GM12878 (cell line): ENCODE data around the gene LTN1. TPM values are rescaled to one million over a fixed set of nuclear protein-coding genes. Genes with fewer than 3 reads are reported as not detected.

Source experiments
- ATAC-seq: fragments of 200-7000 bp; cut with Tn5 transposase; 3 replicates; pipeline ENCODE4 v1.9.1; 2020; ENCODE audit warnings: mild to moderate bottlenecking, moderate library complexity
- BruUV-seq: library from RNA; stranded (reverse); fragments of 400-500 nt; replicated peaks from 2 replicates; lab custom pipeline; 2021; lab: Mats Ljungman, UMichigan
- CTCF ChIA-PET: fragments of 300-600 bp; sonication (Branson Sonifier 250); formaldehyde crosslinking; extraction: SDS; loops from one replicate; lab custom pipeline; 2021; ENCODE audit warnings: inconsistent platforms; lab: Yijun Ruan, JAX
- POLR2A ChIA-PET: fragments of 350-600 bp; formaldehyde crosslinking; extraction: SDS; loops from one replicate; lab custom pipeline; 2021; ENCODE audit warnings: inconsistent platforms; lab: Charles Lee
- RAD21 ChIA-PET: fragments of 300-600 bp; sonication (Branson Sonifier 250); formaldehyde crosslinking; loops from one replicate; lab custom pipeline; 2023; ENCODE audit warnings: antibody characterized with exemption; ENCODE audit not compliant: unreplicated experiment; lab: Charles Lee
- SMC1A ChIA-PET: fragments of 300-600 bp; sonication (Branson Sonifier 250); formaldehyde crosslinking; loops from one replicate; lab custom pipeline; 2023; ENCODE audit not compliant: unreplicated experiment, uncharacterized antibody; lab: Charles Lee
- DNase-seq: peaks from one replicate; pipeline ENCODE4 v3.0.0-alpha.2; 2011; ENCODE audit warnings: low read depth, low spot score
- FAIRE-seq: peaks from 3 replicates; lab custom pipeline; 2011; peaks lifted over from hg19 to GRCh38; lab: Jason Lieb, UNC
- H2AFZ ChIP-seq: 2 replicates; pipeline ENCODE4 v1.6.0; 2011; ENCODE audit warnings: low read depth, low read length, control low read depth; ENCODE audit not compliant: control insufficient read depth
- H3K27ac ChIP-seq: 2 replicates; pipeline ENCODE4 v1.5.1; 2011; ENCODE audit warnings: control low read depth; ENCODE audit not compliant: control insufficient read depth, insufficient read depth
- H3K27me3 ChIP-seq, 2 experiments: replicated peaks in 1 of 2; 2 replicates each; pipeline versions ENCODE4 v1.6.0 to v1.6.1; 2011; ENCODE audit warnings: low read length in 1 of 2; ENCODE audit not compliant: control insufficient read depth in 2 of 2, insufficient read depth in 2 of 2
- H3K36me3 ChIP-seq, 2 experiments: 2 replicates each; pipeline ENCODE4 v1.5.1; 2011; ENCODE audit warnings: low read length in 1 of 2; ENCODE audit not compliant: control insufficient read depth in 2 of 2, insufficient read depth in 2 of 2
- H3K4me1 ChIP-seq: 2 replicates; pipeline ENCODE4 v1.6.1; 2011; ENCODE audit warnings: mild to moderate bottlenecking, low read length, moderate library complexity, mixed read lengths; ENCODE audit not compliant: control insufficient read depth, insufficient read depth
- H3K4me2 ChIP-seq: 2 replicates; pipeline ENCODE4 v1.6.0; 2011; ENCODE audit warnings: control low read depth; ENCODE audit not compliant: control insufficient read depth, insufficient read depth
- H3K4me3 ChIP-seq: fragments of 200-600 bp; sonication (generic); 2 replicates; pipeline ENCODE4 v1.5.1; 2016
- H3K79me2 ChIP-seq: 2 replicates; pipeline ENCODE4 v1.6.0; 2011; ENCODE audit warnings: low read length; ENCODE audit not compliant: control insufficient read depth, insufficient read depth
- H3K9ac ChIP-seq: 2 replicates; pipeline ENCODE4 v1.8.0; 2011; ENCODE audit warnings: low read length, control low read depth, mixed read lengths; ENCODE audit not compliant: control insufficient read depth, insufficient read depth
- H3K9me3 ChIP-seq: replicated peaks from 3 replicates; pipeline ENCODE4 v1.5.1; 2011; ENCODE audit warnings: mild to moderate bottlenecking, low read length; ENCODE audit not compliant: control insufficient read depth, insufficient read depth
- H4K20me1 ChIP-seq: 2 replicates; pipeline ENCODE4 v1.6.0; 2011; ENCODE audit not compliant: control insufficient read depth, insufficient read depth
- BRCA1 ChIP-seq: IDR thresholded peaks from 2 replicates; pipeline ENCODE4 v1.6.1; 2011; ENCODE audit warnings: low read depth, low read length, improper control_type of control experiment
- CBFB ChIP-seq: IDR thresholded peaks from 2 replicates; pipeline ENCODE4 v1.6.1; 2016; ENCODE audit warnings: antibody characterized with exemption, low read depth
- CREB1 ChIP-seq: IDR thresholded peaks from 2 replicates; pipeline ENCODE4 v1.6.1; 2012; ENCODE audit warnings: low read depth, mild to moderate bottlenecking, inconsistent platforms
- CREM ChIP-seq: IDR thresholded peaks from 2 replicates; pipeline ENCODE4 v1.6.1; 2014; ENCODE audit warnings: antibody characterized with exemption, low read depth
- IKZF1 ChIP-seq: fragments of 450-650 bp; conservative IDR thresholded peaks from 2 replicates; pipeline ENCODE4 v1.6.1; 2017; ENCODE audit warnings: antibody characterized with exemption, mild to moderate bottlenecking
- MEF2B ChIP-seq: fragments of 450-650 bp; IDR thresholded peaks from 2 replicates; pipeline ENCODE4 v1.6.1; 2018; ENCODE audit warnings: mild to moderate bottlenecking, moderate library complexity; ENCODE audit not compliant: partially characterized antibody, poor library complexity, severe bottlenecking
- MYC ChIP-seq: IDR thresholded peaks from 2 replicates; pipeline ENCODE4 v1.6.1; 2011; ENCODE audit warnings: mild to moderate bottlenecking, low read length, moderate library complexity, inconsistent platforms; ENCODE audit not compliant: insufficient read depth, insufficient replicate concordance, insufficient read length, severe bottlenecking
- RAD21 ChIP-seq: IDR thresholded peaks from 2 replicates; pipeline ENCODE4 v1.6.1; 2011; ENCODE audit warnings: mild to moderate bottlenecking, low read depth, low read length, moderate library complexity; ENCODE audit not compliant: insufficient read depth
- RBBP5 ChIP-seq: fragments of 200-600 bp; sonication (generic); conservative IDR thresholded peaks from 2 replicates; pipeline ENCODE4 v1.6.1; 2016
- RFX5 ChIP-seq: IDR thresholded peaks from 2 replicates; pipeline ENCODE4 v1.6.1; 2011; ENCODE audit warnings: low read depth, low read length, improper control_type of control experiment
- SMARCA5 ChIP-seq: fragments of 450-650 bp; IDR thresholded peaks from 2 replicates; pipeline ENCODE4 v1.6.1; 2017; ENCODE audit warnings: mild to moderate bottlenecking
- SMC3 ChIP-seq: IDR thresholded peaks from 2 replicates; pipeline ENCODE4 v1.6.1; 2011; ENCODE audit warnings: low read length, improper control_type of control experiment, borderline replicate concordance
- ZNF217 ChIP-seq: fragments of 450-650 bp; IDR thresholded peaks from 2 replicates; pipeline ENCODE4 v1.6.1; 2017; ENCODE audit warnings: antibody characterized with exemption, mild to moderate bottlenecking
- ZSCAN29 ChIP-seq: fragments of 450-650 bp; IDR thresholded peaks from 2 replicates; pipeline ENCODE4 v1.6.1; 2017; ENCODE audit warnings: mild to moderate bottlenecking, moderate library complexity
- in situ Hi-C: fragments of 300-500 bp; cut with MboI; formaldehyde crosslinking; loops from 9 replicates; pipeline ENCODE4 v1.14.3; 2018; ENCODE audit warnings: mixed read lengths
- intact Hi-C: fragments of 100-400 bp; cut with micrococcal nuclease; formaldehyde crosslinking; loops from one replicate; pipeline ENCODE4 v1.14.2; 2022; ENCODE audit not compliant: unreplicated experiment
- polyA plus RNA-seq, 11 experiments: library from polyadenylated mRNA; depleted of rRNA in 4 of 11; unstranded in 6 of 11; stranded (reverse) in 5 of 11; fragments of >200 nt; fragmentation: Nextera tagmentation in 4 of 11; fragmentation: Illumina TruSeq in 1 of 11; extraction: Ambion mirVana in 4 of 11; extraction: Trizol in 1 of 11; gene quantifications; 1 replicate in 1 of 11; 2 replicates in 10 of 11; pipeline versions ENCODE4 v1.2.1 to v1.2.3, GENCODE V29; 2011 to 2016; ENCODE audit warnings: inconsistent platforms in 2 of 11, missing spikeins in 2 of 11, low read depth in 1 of 11
- total RNA-seq, 4 experiments: library from RNA; depleted of rRNA in 3 of 4; stranded (reverse); fragments of >200 nt in 3 of 4; fragmentation: Illumina TruSeq in 1 of 4; extraction: Trizol in 1 of 4; gene quantifications; 2 replicates each; pipeline versions ENCODE4 v1.2.1 to v1.2.3, GENCODE V29; 2013 to 2021
- TF ChIP-seq, protein P1 (sequence below): fragments of 450-650 bp; IDR thresholded peaks from 2 replicates; pipeline ENCODE4 v1.6.1; 2014; ENCODE audit warnings: mild to moderate bottlenecking
- TF ChIP-seq, protein P2 (sequence below): IDR thresholded peaks from 2 replicates; pipeline ENCODE4 v1.6.1; 2012; ENCODE audit warnings: mild to moderate bottlenecking, low read depth, low read length

LTN1 gene
- total and polyA plus RNA-seq, 10 of the 15 experiments (the other 5 are each of a cell fraction or from before 2014, with no cell fraction given): 3.5 to 17.3 (median 12.3) TPM

DNA sequence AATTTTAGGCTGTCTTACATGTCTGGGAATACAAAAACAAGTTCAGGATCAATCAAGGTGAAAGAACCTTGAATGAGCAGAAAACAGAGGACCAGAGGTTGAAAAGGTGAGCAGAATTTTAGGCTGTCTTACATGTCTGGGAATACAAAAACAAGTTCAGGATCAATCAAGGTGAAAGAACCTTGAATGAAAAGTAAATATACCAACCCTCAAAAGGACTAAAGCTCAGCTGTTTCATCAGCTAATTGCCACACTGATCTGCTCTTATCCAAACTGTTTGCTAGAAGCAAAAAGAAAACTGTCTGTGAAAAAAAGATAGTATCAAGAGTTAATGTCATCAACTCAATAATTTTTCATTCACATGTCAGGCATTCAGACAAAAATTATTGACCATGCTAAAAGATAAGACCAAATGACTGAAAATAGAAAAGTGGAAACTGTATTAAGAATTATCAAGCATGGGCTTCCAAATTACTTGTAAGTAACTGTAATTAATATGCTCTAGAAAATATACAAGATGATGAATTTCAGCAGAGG lies 69.2 kb downstream of the LTN1 start:
- Histone ChIP-seq H3K79me2 (no peaks in the 10 kb centered on the region), H2AFZ (no peak overlapping the region), H3K9me3 (no peaks in the 10 kb centered on the region), H3K36me3 (0 out of 4 replicates have a peak, but pooled peaks cover 0 to 6% of the 10 kb centered on the region in 2 experiments), H3K9ac (no peak overlapping the region), H3K27me3 (no peaks in the 10 kb centered on the region), H3K27ac (no peak overlapping the region), H3K4me3 (no peak overlapping the region), H3K4me1 (no peaks in the 10 kb centered on the region), H4K20me1 (no peaks in the 10 kb centered on the region), H3K4me2 (no peak overlapping the region)
- DNase-seq (no peak), FAIRE-seq (no peak), ATAC-seq (no peak)
- TF ChIP-seq, protein P1, sequence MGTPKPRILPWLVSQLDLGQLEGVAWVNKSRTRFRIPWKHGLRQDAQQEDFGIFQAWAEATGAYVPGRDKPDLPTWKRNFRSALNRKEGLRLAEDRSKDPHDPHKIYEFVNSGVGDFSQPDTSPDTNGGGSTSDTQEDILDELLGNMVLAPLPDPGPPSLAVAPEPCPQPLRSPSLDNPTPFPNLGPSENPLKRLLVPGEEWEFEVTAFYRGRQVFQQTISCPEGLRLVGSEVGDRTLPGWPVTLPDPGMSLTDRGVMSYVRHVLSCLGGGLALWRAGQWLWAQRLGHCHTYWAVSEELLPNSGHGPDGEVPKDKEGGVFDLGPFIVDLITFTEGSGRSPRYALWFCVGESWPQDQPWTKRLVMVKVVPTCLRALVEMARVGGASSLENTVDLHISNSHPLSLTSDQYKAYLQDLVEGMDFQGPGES: no peak
- TF ChIP-seq RAD21 (no peak), MYC (no peak), BRCA1 (no peak), CREM (no peak), SMARCA5 (no peak), ZSCAN29 (no peak), RBBP5 (no peak), ZNF217 (no peak), CBFB (no peak), SMC3 (no peak), IKZF1 (no peak), RFX5 (no peak), MEF2B (no peak), CREB1 (no peak)
- TF ChIP-seq, protein P2, sequence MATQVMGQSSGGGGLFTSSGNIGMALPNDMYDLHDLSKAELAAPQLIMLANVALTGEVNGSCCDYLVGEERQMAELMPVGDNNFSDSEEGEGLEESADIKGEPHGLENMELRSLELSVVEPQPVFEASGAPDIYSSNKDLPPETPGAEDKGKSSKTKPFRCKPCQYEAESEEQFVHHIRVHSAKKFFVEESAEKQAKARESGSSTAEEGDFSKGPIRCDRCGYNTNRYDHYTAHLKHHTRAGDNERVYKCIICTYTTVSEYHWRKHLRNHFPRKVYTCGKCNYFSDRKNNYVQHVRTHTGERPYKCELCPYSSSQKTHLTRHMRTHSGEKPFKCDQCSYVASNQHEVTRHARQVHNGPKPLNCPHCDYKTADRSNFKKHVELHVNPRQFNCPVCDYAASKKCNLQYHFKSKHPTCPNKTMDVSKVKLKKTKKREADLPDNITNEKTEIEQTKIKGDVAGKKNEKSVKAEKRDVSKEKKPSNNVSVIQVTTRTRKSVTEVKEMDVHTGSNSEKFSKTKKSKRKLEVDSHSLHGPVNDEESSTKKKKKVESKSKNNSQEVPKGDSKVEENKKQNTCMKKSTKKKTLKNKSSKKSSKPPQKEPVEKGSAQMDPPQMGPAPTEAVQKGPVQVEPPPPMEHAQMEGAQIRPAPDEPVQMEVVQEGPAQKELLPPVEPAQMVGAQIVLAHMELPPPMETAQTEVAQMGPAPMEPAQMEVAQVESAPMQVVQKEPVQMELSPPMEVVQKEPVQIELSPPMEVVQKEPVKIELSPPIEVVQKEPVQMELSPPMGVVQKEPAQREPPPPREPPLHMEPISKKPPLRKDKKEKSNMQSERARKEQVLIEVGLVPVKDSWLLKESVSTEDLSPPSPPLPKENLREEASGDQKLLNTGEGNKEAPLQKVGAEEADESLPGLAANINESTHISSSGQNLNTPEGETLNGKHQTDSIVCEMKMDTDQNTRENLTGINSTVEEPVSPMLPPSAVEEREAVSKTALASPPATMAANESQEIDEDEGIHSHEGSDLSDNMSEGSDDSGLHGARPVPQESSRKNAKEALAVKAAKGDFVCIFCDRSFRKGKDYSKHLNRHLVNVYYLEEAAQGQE: no peak
- intact Hi-C loops: no loop called here
- RAD21 ChIA-PET: no interaction called here
- no TSS peak for BruUV-seq
- SMC1A ChIA-PET: no interaction called here
- in situ Hi-C loops: no loop called here
- POLR2A ChIA-PET: interaction anchor here (0.5 kb wide), 1 partner anchor 36 kb away, joined by 4 read pairs; no protein-coding TSS in a partner anchor
- CTCF ChIA-PET: interaction anchor here (0.7 kb wide), 1 partner anchor 20 kb away, joined by 3 read pairs; no protein-coding TSS in a partner anchor
